Stomach (tissue), 9 donors: ENCODE results near the gene LMOD3. TPM values are rescaled to one million over a fixed set of nuclear protein-coding genes. Genes with fewer than 3 reads are reported as not detected.

Source experiments
- DNase-seq, 2 donors: peaks; one replicate each; pipeline versions ENCODE4 v3.0.0 to v3.0.0-alpha.2; 2013 to 2019
- H3K27ac ChIP-seq, 5 donors: fragments of 200-600 bp in 4 of 5; sonication (generic) in 4 of 5; one replicate each; pipeline ENCODE4 v1.5.1; 2013 to 2019; ENCODE audit warnings: mild to moderate bottlenecking in 1 of 5, moderate library complexity in 1 of 5
- H3K27me3 ChIP-seq, 3 donors: fragments of 200-600 bp; sonication (generic); one replicate each; pipeline ENCODE4 v1.5.1; 2017 to 2019; ENCODE audit warnings: mixed run types in 1 of 3
- H3K36me3 ChIP-seq, 4 donors: fragments of 200-600 bp; sonication (generic); 1 replicate in 3 of 4; 2 replicates in 1 of 4; pipeline ENCODE4 v1.5.1; 2016 to 2019
- H3K4me1 ChIP-seq, 4 donors: fragments of 200-600 bp; sonication (generic); one replicate each; pipeline ENCODE4 v1.5.1; 2016 to 2019
- H3K4me3 ChIP-seq, 4 donors: fragments of 200-600 bp; sonication (generic) in 3 of 4; one replicate each; pipeline ENCODE4 v1.5.1; 2016 to 2019; ENCODE audit warnings: mild to moderate bottlenecking in 1 of 4
- H3K9me3 ChIP-seq, 4 donors: fragments of 200-600 bp; sonication (generic); one replicate each; pipeline ENCODE4 v1.5.1; 2016 to 2019
- EP300 ChIP-seq: sonication (generic); formaldehyde crosslinking; IDR thresholded peaks from one replicate; pipeline ENCODE4 v1.6.1; 2017; ENCODE audit warnings: antibody characterized with exemption
- POLR2A ChIP-seq, 4 donors: fragments of 450-650 bp; IDR thresholded peaks; one replicate each; pipeline ENCODE4 v1.6.1; 2016; ENCODE audit warnings: antibody characterized with exemption in 4 of 4, control low read depth in 2 of 4, mild to moderate bottlenecking in 1 of 4, moderate library complexity in 1 of 4
- POLR2AphosphoS5 ChIP-seq, 3 donors: sonication (generic); formaldehyde crosslinking; IDR thresholded peaks; one replicate each; pipeline ENCODE4 v1.6.1; 2016; ENCODE audit warnings: antibody characterized with exemption in 3 of 3
- WGBS, 5 donors: extraction: QIAGEN DNeasy Blood & Tissue Kit in 3 of 5; methylation state at CpG; one replicate each; pipeline versions ENCODE4 v1.1.5 to v1.1.7; 2013 to 2018; 5-methylcytosine and 5-hydroxymethylcytosine counted together
- intact Hi-C: fragments of 100-400 bp; cut with DNase I; formaldehyde crosslinking; loops from one replicate; pipeline ENCODE4 v1.15.1; 2023; ENCODE audit warnings: low total_unique reads
- polyA plus RNA-seq, 3 donors: library from polyadenylated mRNA; stranded (reverse); fragments of 200-250 nt; gene quantifications; one replicate each; pipeline ENCODE4 v1.2.3, GENCODE V29; 2013
- total RNA-seq, 5 donors: library from RNA; depleted of rRNA; stranded (reverse); fragments of >200 nt; gene quantifications; one replicate each; pipeline versions ENCODE4 v1.1.0 to v1.2.3, GENCODE V29; 2014 to 2016
- TF ChIP-seq, protein P1 (sequence below), 7 experiments: fragments of 450-650 bp in 4 of 7; fragments of 200-600 bp in 3 of 7; sonication (generic) in 3 of 7; IDR thresholded peaks; one replicate each; pipeline ENCODE4 v1.5.1; 2016 to 2019; ENCODE audit warnings: antibody characterized with exemption in 7 of 7, control low read depth in 2 of 7, mild to moderate bottlenecking in 1 of 7
- donor health status: healthy with polysubstance abuse.
- donor health status: Bipolar disorder and iron deficiency.
- donor health status: healthy.

Gene LMOD3
- total and polyA plus RNA-seq, 8 donors, result 0.18 to 4.9 (median 0.24) TPM; not detected in 4

DNA sequence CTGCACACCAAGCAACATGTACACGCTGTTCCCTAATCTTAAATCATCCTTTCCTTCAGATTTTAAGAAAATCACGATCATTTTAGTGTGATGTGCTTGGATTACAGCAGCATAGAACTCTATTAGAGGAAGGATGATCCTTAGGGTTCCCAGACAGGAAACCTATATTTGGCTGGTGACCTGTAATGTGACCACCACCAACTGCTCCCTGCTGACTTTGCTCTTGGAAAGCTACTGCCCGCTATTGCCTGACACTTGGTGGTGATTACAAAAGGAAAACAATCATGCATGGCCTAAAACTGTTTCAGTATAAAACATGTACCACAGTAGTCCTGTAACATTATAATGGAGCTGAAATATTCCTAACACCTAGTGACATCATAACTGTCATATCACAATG, 27.2 kb upstream of the LMOD3 start:
- intact Hi-C loops, result no loop called here
- H3K9me3 ChIP-seq, result no peaks in the 10 kb centered on the region
- WGBS, 5 donors, result 86 to 93% (median 89%) methylated on average over 3 of the region's 3 CpGs
- H3K36me3 ChIP-seq, result no peaks in the 10 kb centered on the region
- TF ChIP-seq POLR2AphosphoS5 (IDR thresholded peaks at IDR 0.05), result no peak
- TF ChIP-seq, protein P1, sequence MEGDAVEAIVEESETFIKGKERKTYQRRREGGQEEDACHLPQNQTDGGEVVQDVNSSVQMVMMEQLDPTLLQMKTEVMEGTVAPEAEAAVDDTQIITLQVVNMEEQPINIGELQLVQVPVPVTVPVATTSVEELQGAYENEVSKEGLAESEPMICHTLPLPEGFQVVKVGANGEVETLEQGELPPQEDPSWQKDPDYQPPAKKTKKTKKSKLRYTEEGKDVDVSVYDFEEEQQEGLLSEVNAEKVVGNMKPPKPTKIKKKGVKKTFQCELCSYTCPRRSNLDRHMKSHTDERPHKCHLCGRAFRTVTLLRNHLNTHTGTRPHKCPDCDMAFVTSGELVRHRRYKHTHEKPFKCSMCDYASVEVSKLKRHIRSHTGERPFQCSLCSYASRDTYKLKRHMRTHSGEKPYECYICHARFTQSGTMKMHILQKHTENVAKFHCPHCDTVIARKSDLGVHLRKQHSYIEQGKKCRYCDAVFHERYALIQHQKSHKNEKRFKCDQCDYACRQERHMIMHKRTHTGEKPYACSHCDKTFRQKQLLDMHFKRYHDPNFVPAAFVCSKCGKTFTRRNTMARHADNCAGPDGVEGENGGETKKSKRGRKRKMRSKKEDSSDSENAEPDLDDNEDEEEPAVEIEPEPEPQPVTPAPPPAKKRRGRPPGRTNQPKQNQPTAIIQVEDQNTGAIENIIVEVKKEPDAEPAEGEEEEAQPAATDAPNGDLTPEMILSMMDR (IDR thresholded peaks at IDR 0.05), result no peak
- no peak overlapping the region for H3K27ac ChIP-seq
- H3K4me3 ChIP-seq, result no peak overlapping the region
- no peak for DNase-seq
- H3K27me3 ChIP-seq, result peaks cover 0 to 5% (median 0%) of the 10 kb centered on the region in 3 donors
- H3K4me1 ChIP-seq, result no peaks in the 10 kb centered on the region

DNA sequence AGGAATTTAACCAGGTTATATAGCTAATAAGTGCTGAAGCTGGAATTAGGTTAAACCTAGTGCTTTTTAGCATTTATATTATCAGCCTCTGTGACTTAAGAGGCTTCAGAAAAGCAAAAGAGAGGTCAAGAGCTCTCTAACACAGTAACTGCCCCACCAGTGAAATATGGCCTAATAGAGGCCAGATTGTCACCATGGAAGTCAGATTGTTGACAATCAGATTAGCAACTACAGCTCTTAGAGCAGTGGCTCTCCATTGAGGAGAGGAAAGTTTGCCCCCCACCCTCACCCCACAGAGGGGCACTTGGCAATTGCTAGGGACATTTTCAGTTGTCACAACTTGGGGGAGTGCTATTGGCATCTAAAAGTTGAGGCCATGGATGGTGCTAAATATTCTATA, 23.3 kb upstream of the LMOD3 start:
- no peak for DNase-seq
- no peak for TF ChIP-seq POLR2A (IDR thresholded peaks at IDR 0.05)
- TF ChIP-seq POLR2AphosphoS5 (IDR thresholded peaks at IDR 0.05), result no peak
- TF ChIP-seq EP300, result no peak
- TF ChIP-seq, protein P1 (IDR thresholded peaks at IDR 0.05), result no peak
- no peaks in the 10 kb centered on the region for H3K9me3 ChIP-seq
- no peak overlapping the region for H3K27ac ChIP-seq
- no peaks in the 10 kb centered on the region for H3K27me3 ChIP-seq
- no peaks in the 10 kb centered on the region for H3K4me1 ChIP-seq
- no peak overlapping the region for H3K4me3 ChIP-seq
- intact Hi-C loops, result no loop called here
- H3K36me3 ChIP-seq, result no peaks in the 10 kb centered on the region

DNA sequence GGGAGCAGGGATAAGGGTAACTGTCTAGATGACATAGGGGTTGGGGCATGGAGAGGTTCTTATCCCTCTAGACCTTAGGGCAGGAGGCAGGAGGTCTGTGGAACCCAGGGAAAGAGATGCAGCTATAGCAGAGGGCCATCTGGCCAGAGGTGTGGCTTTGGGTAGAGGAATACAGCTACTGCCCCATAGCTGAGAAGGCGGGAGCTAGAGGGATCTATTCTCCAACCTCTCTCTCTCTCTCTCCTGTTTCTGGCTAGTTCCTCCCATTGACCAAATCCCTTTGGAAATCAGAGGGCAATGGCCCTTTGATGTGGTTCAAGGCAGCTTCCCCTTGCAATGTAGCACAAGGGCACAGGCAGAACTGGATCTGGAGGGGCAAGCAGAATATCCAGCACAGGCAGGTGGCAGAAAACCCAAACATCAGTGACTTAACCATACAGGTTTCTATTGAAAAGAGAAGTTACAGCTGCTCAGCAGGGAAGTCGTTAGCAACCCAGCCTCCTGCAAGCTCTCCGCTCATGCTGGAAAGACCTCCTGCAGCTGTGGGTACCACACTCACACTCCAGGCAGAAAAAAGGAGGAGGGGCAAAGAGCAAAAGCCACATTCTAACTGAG, 22.3 kb upstream of the LMOD3 start:
- TF ChIP-seq, protein P1 (IDR thresholded peaks at IDR 0.05), result no peak
- no peak for TF ChIP-seq POLR2A (IDR thresholded peaks at IDR 0.05)
- TF ChIP-seq POLR2AphosphoS5 (IDR thresholded peaks at IDR 0.05), result no peak
- TF ChIP-seq EP300, result no peak
- no peaks in the 10 kb centered on the region for H3K9me3 ChIP-seq
- no peak overlapping the region for H3K4me3 ChIP-seq
- no peak overlapping the region for H3K27ac ChIP-seq
- intact Hi-C loops, result no loop called here
- DNase-seq, result no peak
- no peaks in the 10 kb centered on the region for H3K4me1 ChIP-seq
- 61 to 80% (median 69%) methylated on average over 3 of the region's 3 CpGs for WGBS, 5 donors
- no peaks in the 10 kb centered on the region for H3K27me3 ChIP-seq
- no peaks in the 10 kb centered on the region for H3K36me3 ChIP-seq

DNA sequence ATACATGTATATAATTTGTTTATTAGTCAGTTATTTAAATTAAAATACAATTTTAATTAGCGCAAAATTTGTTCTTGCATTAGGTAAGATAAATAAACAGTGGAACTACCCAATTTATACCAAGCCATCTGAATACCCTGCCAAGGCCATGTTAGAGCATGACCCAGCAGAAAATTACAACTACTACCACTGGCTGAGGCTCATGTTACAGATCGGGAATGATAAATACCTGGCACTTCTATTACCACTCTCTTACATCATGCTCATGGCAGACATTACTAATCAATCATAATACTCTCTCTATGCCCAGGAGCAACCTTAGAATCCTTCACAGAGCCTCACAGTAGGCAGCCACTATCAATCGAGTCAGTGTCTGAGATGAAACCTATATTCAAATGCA, 21.2 kb upstream of the LMOD3 start:
- DNase-seq, result no peak
- H3K27me3 ChIP-seq, result no peaks in the 10 kb centered on the region
- intact Hi-C loops, result no loop called here
- no peak overlapping the region for H3K27ac ChIP-seq
- H3K4me1 ChIP-seq, result no peaks in the 10 kb centered on the region
- no peaks in the 10 kb centered on the region for H3K9me3 ChIP-seq
- no peak overlapping the region for H3K4me3 ChIP-seq
- WGBS, 5 donors, result 80 to 87% (median 82%) methylated on average over 3 of the region's 3 CpGs
- TF ChIP-seq, protein P1 (IDR thresholded peaks at IDR 0.05), result no peak
- TF ChIP-seq POLR2A (IDR thresholded peaks at IDR 0.05) (no peak), POLR2AphosphoS5 (IDR thresholded peaks at IDR 0.05) (no peak), EP300 (no peak)
- H3K36me3 ChIP-seq, result no peaks in the 10 kb centered on the region
